SHP77 (cell line): ENCODE results near the gene MAGEC1.
A peak's percentile ranks its signal among the peaks of the same experiment; 100 is the strongest.
"Not testable (repeated sequence)": the region's sequence is repeated elsewhere in the genome, so short reads cannot be mapped to it uniquely, and the experiment has no call there.

Experiments
- DNase-seq, 2 experiments: peaks; one replicate each; lab custom pipeline; 2025; lab: John Stamatoyannopoulos, UW

Gene MAGEC1, protein sequence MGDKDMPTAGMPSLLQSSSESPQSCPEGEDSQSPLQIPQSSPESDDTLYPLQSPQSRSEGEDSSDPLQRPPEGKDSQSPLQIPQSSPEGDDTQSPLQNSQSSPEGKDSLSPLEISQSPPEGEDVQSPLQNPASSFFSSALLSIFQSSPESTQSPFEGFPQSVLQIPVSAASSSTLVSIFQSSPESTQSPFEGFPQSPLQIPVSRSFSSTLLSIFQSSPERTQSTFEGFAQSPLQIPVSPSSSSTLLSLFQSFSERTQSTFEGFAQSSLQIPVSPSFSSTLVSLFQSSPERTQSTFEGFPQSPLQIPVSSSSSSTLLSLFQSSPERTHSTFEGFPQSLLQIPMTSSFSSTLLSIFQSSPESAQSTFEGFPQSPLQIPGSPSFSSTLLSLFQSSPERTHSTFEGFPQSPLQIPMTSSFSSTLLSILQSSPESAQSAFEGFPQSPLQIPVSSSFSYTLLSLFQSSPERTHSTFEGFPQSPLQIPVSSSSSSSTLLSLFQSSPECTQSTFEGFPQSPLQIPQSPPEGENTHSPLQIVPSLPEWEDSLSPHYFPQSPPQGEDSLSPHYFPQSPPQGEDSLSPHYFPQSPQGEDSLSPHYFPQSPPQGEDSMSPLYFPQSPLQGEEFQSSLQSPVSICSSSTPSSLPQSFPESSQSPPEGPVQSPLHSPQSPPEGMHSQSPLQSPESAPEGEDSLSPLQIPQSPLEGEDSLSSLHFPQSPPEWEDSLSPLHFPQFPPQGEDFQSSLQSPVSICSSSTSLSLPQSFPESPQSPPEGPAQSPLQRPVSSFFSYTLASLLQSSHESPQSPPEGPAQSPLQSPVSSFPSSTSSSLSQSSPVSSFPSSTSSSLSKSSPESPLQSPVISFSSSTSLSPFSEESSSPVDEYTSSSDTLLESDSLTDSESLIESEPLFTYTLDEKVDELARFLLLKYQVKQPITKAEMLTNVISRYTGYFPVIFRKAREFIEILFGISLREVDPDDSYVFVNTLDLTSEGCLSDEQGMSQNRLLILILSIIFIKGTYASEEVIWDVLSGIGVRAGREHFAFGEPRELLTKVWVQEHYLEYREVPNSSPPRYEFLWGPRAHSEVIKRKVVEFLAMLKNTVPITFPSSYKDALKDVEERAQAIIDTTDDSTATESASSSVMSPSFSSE

DNA sequence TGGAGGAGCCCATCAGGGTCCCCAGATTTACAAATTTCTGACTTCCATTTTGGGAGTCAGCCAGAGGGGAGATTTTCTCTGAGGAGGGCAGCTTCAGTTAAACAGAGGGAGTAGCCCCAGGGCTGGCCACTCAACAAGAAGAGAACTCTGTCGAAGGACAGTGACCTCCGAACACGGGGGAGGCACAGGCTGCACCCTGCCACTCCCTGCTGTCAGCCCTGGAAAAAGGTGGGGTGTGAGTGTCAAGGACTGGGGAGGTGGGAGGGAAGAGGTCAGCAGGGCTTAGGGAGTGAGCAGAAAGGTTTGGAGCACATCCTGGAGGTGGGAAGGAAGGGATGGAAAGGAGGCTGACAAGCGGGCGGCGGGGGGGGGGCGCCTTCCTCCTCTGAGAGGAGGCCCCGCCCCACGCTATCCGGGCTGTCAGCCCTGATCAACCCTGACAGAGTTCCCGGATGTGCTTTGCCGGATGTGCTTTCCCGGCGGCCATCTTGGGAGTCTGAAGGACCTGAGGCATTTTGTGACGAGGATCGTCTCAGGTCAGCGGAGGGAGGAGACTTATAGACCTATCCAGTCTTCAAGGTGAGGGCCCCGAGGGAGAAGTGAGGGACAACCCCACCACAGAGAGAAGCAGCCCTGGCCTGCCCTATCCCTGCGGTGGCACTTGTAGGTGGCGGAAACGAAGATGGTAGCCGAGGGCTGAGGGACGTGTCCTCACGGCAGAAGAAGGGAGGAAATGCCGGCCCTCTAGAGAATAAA, at the start of gene MAGEC1:
MAGEC1 (plus strand) TSS at position 495 of the 756 bp plus-strand sequence. CDS start 1,179 bp downstream, outside the sequence.
- peak; percentile 57 to 58 for DNase-seq

DNA sequence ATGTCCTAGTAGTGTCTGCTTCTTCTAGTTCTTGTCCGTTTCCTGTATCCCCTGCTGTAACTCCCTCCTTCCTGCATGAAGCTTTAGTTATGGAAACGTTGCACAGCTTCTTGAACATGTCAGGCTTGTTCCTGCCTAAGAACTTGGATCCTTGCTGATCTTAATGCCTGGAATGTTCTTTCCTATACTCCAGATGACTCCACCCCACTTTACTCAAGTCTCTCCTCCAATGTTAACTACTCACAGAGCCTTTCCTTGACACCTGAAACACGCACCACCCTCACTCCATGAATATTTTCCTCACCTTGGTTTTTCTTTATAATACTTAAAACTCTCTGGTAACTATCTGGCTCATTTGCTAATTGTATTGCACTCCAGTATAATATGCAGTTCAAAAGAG, 46.2 kb upstream of the MAGEC1 start:
- no peak for DNase-seq

DNA sequence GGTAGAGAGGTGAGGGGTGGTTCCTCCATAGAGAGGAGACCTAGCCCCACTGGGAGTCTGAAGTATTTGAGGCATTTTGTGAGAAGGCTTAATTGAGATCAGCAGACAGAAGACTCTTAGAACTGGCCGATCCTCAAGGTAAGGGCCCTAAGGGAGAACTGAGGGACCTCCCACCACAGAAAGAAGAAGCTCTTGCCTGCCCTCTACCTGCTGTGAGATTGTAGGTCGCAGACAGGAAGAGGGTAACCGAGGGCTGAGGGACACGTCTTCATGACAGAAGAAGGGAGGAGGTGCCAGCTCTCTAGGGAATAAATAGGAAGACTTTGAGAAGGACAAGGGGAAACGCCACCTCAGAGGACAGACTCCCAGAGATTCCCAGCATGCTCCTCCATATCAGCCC, 24.1 kb upstream of the MAGEC1 start:
- DNase-seq, result peak in 1 of 2 experiments; percentile 0

DNA sequence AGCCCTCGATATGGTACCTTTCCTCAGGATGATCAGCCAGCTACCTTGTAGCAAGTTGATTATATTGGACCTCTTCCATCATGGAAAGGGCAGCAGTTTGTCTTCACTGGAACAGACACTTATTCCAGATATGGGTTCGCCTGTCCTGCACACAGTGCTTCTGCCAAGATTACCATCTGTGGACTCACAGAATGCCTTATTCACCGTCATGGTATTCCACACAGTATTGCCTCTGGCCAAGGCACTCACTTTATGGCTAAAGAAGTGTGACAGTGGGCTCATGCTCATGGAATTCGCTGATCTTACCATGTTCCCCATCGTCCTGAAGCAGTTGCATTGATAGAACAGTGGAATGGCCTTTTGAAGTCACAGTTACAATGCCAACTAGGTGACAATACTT, 14.9 kb upstream of the MAGEC1 start:
- DNase-seq, result not testable (repeated sequence)

DNA sequence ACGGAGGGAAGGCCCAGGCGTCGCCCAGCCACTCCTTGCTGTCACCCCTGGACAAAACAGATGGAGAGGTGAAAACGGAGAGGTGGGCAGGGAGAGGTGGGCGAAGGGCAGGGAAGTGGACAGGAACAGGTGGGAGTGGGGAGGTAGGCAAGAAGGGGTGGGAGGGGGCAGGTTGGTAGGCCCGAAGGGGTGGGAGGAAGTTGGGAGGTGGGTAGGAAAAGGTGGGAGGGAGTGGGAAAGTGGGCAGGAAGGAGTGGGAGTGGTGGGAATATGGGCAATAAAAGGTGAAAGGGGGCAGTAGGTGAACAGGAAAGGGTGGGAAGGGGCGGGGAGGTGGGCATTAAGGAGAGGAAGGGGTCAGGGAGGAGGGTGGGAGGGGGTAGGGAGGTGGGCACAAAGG, 9.0 kb upstream of the MAGEC1 start:
- DNase-seq, result no peak

DNA sequence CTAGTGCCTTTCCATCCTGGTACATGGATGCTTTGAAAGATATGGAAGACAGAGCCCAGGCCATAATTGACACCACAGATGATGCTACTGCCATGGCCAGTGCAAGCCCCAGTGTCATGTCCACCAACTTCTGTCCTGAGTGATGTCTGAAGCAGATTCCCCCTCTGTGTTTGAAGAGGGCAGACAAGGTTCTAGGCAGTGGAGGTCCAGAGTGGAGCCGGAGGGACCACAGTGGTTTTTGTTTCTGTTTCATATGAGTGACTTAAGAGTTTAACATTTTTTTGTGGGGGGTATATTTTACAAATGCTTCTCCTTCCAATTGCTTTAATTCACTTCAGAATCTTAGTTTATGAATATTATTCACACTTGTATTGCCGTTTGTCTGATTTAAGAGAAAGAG, 6.0 kb upstream of the MAGEC1 start:
- no peak for DNase-seq

DNA sequence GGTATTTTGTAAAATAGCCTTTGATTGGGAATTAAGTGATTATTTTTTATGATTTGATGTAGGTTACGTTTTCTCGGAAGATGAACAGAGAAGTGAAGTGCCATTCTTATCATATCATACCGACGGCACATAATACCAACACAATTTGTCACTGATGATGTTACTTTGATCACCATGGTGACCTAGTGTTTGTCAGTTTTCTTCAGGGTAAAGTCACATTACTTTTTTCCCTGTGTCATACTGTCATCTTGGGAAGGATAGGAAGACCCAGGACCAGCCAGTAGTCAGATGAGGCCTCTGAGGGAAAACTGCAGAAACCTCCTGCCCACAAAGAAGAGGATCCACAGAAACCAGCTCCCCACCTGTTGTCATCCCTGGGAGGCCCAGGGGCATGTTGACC, 1.3 kb upstream of the MAGEC1 start:
- no peak for DNase-seq

DNA sequence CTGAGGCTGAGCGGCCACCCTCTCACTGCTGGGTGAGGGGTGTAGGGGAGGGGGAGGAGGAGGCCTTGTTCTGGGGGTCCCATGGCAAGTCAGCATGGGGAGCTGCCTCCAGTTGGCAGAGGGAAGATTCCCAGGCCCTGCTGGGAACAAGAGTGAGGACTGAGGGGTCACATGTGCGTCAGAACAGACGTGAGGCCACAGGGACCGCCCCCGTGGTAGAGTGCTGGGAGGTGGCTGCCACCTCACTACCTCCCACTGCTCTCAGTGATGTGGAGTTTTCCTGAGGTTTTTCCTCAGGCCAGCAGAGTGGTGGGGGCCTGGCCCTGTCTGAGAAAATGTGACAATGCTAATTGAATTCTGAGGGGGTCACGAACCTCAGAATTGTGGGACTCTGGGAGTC, 568 bp downstream of the MAGEC1 start:
- peak in 1 of 2 experiments; percentile 1 for DNase-seq

DNA sequence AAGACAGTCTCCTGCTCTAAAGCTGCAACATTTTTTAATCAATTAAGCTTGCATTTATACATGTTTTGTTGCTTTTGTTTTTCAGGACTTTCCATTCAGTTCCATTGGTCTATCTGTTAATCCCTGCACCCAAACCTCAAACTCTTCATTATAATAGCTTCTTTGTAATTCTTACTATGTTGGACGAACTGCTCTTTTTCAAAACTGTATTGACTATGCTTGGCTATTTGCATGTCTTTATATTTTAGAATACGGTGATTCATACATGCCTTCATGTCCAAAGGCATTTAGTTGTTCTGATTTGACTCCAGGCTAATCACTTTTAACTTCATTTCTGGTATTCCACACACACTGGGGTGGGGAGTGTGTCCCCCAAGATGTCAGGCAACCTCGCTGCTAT, 14.1 kb downstream of the MAGEC1 start:
- no peak for DNase-seq

DNA sequence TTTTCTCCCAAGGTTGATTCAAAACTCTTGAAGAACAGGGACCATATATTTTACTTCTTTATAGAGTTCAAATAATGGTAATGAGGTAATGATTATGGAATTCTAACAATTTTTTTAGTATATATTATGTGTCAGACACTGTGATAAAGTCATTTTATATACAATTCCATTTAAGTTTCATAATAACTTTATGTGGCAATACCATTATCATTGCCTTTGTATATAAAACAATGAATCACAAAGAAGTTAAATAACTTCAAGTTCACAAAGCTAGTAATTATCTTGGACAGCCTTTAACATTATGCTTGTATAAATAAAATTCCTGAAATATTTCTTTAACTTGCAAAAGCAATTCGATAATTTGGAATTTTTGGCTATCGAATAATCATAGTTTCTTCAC, 20.6 kb downstream of the MAGEC1 start:
- no peak for DNase-seq

DNA sequence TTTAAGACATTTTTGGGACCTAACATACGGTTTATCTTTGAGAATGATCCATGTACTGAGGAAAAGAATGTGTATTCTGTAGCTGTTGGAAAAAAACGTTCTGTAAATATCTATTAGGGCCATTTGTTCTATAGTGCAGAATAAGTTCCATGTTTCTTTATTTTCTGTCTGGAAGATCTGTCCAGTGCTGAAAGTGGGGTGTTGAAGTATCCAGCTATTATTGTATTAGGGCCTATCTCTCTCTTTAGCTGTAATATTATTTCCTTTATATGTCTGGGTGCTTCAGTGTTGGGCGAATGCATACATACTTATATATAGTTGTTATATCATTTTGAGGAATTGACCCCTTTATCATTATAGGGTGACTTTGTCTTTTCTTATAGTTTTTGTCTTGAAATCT, 24.7 kb downstream of the MAGEC1 start:
- no peak for DNase-seq

DNA sequence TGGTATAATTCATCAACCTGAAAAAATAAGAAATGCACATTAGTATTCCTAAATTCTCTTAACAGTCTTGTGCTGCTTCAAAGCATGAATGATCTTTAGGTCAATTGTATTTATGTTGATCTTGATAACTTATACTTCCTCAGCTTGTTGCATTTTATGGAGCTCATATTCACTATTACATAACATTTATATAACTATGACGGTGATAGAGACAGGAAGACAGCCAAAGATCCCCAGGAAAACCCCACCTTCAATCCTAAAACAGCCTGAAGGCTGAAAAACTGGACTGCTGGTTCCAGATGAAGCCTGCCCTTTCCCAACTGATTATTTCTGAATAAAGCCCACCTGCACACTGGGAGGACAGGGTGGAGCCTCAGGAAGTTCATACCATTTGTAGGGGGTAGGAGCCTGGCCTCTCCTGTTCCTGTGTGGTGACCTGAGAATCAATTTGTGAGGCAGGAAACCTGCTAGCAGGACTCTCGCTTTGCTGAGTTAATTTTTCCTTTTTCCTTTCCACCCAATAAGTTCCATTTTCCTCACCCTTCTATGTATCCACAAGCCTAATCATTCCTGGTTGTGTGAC, 30.5 kb downstream of the MAGEC1 start:
- no peak for DNase-seq

DNA sequence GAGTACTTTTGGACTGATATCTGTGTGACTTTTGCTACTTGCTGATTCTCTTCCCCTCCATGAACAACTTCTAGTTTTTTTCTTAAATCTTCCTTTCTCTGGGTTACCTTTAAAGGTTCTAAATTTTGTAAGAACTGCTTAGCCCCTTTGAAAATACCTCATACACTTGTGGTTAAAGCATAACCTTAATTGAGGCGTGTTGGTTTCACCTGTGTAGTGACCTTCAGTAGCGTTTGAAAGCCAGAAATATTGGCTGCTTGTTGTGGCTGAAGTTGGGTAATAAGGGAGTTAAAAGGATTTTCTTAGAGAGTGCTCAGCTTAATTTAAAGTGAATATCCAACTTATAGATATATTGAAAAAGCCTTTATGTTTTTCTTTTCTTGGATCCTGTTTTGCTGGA, 32.0 kb downstream of the MAGEC1 start:
- DNase-seq, result no peak

DNA sequence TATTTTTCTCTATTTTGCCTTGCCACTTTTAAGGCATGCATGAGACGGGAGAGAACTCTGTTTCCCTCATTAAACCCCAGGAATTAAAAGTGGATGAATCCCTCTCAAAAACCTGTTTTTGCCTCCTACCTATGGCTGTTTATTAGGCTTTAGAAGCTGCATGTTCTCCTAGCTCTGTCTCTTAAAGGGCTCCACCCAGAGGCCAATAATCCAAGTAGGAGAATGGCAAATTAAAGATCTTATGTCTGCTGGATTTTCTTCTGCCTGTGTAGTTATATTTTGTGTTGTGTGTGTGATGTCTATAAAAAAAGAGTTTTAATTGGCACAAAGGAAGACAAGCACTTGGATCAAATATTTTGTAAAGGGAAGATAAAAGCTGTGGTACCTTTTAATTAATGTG, 32.4 kb downstream of the MAGEC1 start:
- no peak for DNase-seq

DNA sequence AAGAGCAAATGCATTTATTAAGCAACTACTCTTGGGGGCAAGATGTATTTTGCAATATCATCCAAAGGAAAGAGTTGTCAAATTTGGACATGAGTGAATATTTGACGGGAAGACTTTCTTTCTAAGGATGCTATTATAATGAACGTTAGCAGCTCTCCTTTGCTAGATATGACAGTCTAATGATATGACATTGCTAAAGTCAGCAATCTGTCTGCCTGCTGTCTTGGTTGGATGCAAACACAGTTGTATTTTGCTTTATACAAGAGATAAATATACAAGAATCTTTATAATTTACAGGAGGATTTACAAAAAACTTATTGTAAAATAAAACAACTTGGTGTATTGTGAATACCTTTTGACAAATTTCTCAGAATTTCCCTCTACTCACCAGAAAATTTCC, 37.5 kb downstream of the MAGEC1 start:
- no peak for DNase-seq

DNA sequence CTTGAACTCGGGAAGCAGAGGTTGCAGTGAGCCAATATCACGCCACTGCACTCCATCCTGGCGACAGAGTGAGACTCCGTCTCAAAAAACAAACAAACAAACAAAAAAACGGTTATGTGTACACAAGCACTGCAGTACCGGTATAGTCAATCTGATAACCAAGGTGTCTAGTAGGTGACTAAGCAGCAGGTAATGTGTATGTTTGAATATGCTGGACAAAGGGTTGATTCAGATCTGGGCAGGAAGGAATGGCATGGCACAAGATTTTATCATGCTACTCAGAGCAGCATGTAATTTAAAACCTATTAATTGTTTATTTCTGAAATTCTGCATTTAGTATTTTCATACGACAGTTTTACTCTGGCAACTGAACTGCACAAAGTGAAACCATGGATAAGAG, 41.7 kb downstream of the MAGEC1 start:
- no peak for DNase-seq

DNA sequence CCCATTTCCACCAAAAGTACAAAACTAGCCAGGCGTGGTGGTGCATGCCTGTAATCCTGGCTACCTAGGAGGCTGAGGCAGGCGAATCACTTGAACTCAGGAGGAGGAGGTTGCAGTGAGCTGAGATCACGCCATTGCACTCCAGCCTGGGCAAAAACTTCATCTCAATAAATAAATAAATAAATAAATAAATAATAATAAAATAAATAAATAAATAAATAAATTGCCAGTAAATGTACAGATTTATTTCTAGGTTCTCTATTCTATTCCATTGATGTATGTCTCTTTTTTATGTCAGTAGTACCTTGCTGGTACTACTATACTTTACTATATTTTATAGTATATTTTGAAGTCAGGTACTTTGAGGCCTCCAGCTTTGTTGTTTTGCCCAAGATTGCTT, 43.7 kb downstream of the MAGEC1 start:
- DNase-seq, result no peak

DNA sequence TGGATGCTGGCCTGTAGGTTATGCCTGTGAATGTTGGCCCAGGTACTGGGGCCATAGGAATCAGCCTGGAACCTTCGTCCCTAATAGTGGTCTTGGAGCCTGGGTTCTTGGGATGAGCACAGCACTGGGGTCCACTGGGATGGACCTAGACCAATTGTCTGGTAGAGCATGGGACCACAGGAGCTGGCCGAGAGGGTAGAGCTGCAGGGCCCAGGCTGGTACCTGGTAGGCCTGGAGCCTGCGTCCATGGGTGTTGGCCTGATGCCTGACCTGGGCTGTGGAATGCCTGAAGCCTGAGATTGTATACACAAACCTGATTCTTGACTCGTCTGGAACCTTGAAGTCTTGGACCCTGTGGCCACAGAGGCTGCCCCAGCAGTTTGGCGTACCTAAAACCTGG, 48.9 kb downstream of the MAGEC1 start:
- no peak for DNase-seq

DNA sequence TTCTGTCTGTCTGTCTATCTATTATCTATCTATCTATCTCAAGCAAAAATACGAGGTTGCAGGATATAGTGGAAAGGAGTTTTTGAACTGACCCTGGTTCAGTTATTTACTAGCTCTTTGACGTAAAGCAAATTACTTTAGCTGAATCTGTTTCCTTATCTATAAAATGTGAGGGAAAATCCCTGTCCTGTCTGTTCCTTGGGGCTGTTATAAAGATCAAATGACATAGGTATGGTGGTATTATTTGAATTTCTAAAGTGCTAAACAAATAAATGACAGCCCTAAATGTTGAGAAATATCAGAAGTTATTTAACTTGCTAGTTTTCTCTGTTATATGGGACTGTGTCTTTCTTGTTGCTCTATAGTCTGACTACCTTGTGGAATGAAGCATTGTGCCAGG, 55.0 kb downstream of the MAGEC1 start:
- DNase-seq, result no peak
